H1 (cell line): ENCODE results near the gene ELSPBP1. TPM values are rescaled to one million over a fixed set of nuclear protein-coding genes. Genes with fewer than 3 reads are reported as not detected.

Experiments
- CHD2 ChIP-seq: IDR thresholded peaks from 2 replicates; pipeline ENCODE4 v1.6.1; 2012; ENCODE audit warnings: low read length, improper control_type of control experiment
- EZH2 ChIP-seq: fragments of 200-600 bp; sonication (generic); IDR thresholded peaks from 2 replicates; pipeline ENCODE4 v1.7.1; 2012; ENCODE audit warnings: low read depth, mild to moderate bottlenecking, moderate library complexity, low read length, inconsistent platforms; ENCODE audit not compliant: severe bottlenecking
- HDAC6 ChIP-seq: IDR thresholded peaks from one replicate; pipeline ENCODE4 v1.7.1; 2012; ENCODE audit warnings: low read depth, mild to moderate bottlenecking, inconsistent platforms, low read length, moderate library complexity
- KDM1A ChIP-seq: fragments of 200-600, 300-600 bp; sonication (generic); IDR thresholded peaks from 2 replicates; pipeline ENCODE4 v1.7.1; 2016; ENCODE audit warnings: mild to moderate bottlenecking, low read length, borderline replicate concordance
- MAX ChIP-seq: IDR thresholded peaks from 2 replicates; pipeline ENCODE4 v1.6.1; 2012; ENCODE audit warnings: inconsistent platforms
- PHF8 ChIP-seq: fragments of 200-600 bp; sonication (generic); conservative IDR thresholded peaks from 2 replicates; pipeline ENCODE4 v1.7.1; 2012; ENCODE audit warnings: low read depth, mild to moderate bottlenecking, inconsistent platforms, low read length, moderate library complexity
- RNF2 ChIP-seq: fragments of 200-900, 300-1000 bp; sonication (generic); IDR thresholded peaks from 2 replicates; pipeline ENCODE4 v1.7.1; 2016; ENCODE audit warnings: borderline replicate concordance, low read depth, mild to moderate bottlenecking, antibody characterized with exemption, low read length; ENCODE audit not compliant: poor library complexity, severe bottlenecking; ENCODE audit errors: missing control alignments
- TCF12 ChIP-seq: IDR thresholded peaks from 2 replicates; pipeline ENCODE4 v1.6.1; 2011; ENCODE audit warnings: low read depth, mild to moderate bottlenecking, low read length
- polyA plus RNA-seq, 7 experiments: library from polyadenylated mRNA; depleted of rRNA in 3 of 7; stranded (reverse) in 5 of 7; unstranded in 2 of 7; fragments of >200 nt in 5 of 7; fragments of 200-250 nt in 2 of 7; gene quantifications; 1 replicate in 5 of 7; 2 replicates in 1 of 7; 4 replicates in 1 of 7; pipeline versions ENCODE4 v1.2.1 to v1.2.3, GENCODE V29; 2011 to 2013; ENCODE audit warnings: missing spikeins in 2 of 7, mixed read lengths in 2 of 7
- total RNA-seq: library from RNA; stranded (reverse); fragmentation: NEBNext Ultra II Directional; extraction: Animal tissue kit (Norgen Biotek cat#: 25700); gene quantifications from 2 replicates; pipeline ENCODE4 v1.2.1, GENCODE V29; 2021

Gene ELSPBP1
- total and polyA plus RNA-seq, 2 of the 8 experiments (the other 6 are each of a cell fraction or from before 2014, with no cell fraction given), result not detected

- TF ChIP-seq RNF2 (no peak), HDAC6 (no peak), TCF12 (no peak), EZH2 (no peak), PHF8 (no peak), KDM1A (no peak), MAX (no peak), CHD2 (no peak)
- TF ChIP-seq, all 59 proteins: peak for 0
Measured at GRCh38 chr19:48010932-48011758, 16.7 kb downstream of the ELSPBP1 start (continued).
